Neuronal stem cell (in vitro differentiated cells): ENCODE results near the gene DUSP28.

Experiments used
- DNase-seq: peaks from one replicate; pipeline ENCODE4 v3.0.0-alpha.2; 2013; ENCODE audit warnings: low spot score
- H2AFZ ChIP-seq: one replicate; pipeline ENCODE4 v1.6.1; 2013; ENCODE audit warnings: mild to moderate bottlenecking, low read length, inconsistent platforms
- H2AK5ac ChIP-seq: 2 replicates; pipeline ENCODE4 v1.6.1; 2013; ENCODE audit warnings: low read depth, mild to moderate bottlenecking, inconsistent platforms, low read length, moderate library complexity, mixed read lengths
- H2BK120ac ChIP-seq: 2 replicates; pipeline ENCODE4 v1.6.1; 2013; ENCODE audit warnings: low read depth, mild to moderate bottlenecking, inconsistent platforms, low read length, moderate library complexity, mixed read lengths
- H2BK12ac ChIP-seq: one replicate; pipeline ENCODE4 v1.6.1; 2013; ENCODE audit warnings: low read length, inconsistent platforms
- H2BK15ac ChIP-seq: 2 replicates; pipeline ENCODE4 v1.6.1; 2013; ENCODE audit warnings: mild to moderate bottlenecking, low read length, inconsistent platforms, mixed read lengths
- H2BK5ac ChIP-seq: one replicate; pipeline ENCODE4 v1.6.1; 2013; ENCODE audit warnings: inconsistent platforms, mild to moderate bottlenecking, low read length, moderate library complexity
- H3K14ac ChIP-seq: one replicate; pipeline ENCODE4 v1.6.1; 2013; ENCODE audit warnings: low read length, inconsistent platforms
- H3K18ac ChIP-seq: 2 replicates; pipeline ENCODE4 v1.6.1; 2013; ENCODE audit warnings: low read length, inconsistent platforms
- H3K23ac ChIP-seq: 2 replicates; pipeline ENCODE4 v1.6.1; 2013; ENCODE audit warnings: low read depth, mild to moderate bottlenecking, mixed read lengths, low read length, inconsistent platforms; ENCODE audit not compliant: poor library complexity
- H3K27ac ChIP-seq: replicated peaks from 3 replicates; pipeline ENCODE4 v1.5.1; 2013; ENCODE audit warnings: low read length, inconsistent platforms
- H3K27me3 ChIP-seq, 3 experiments: 2 replicates each; pipeline ENCODE4 v1.6.1; 2013; ENCODE audit warnings: low read length in 3 of 3, mild to moderate bottlenecking in 2 of 3, inconsistent platforms in 1 of 3, low read depth in 1 of 3, mixed read lengths in 1 of 3, moderate library complexity in 1 of 3; ENCODE audit not compliant: control insufficient read depth in 3 of 3, insufficient read depth in 3 of 3
- H3K36me3 ChIP-seq, 2 donors: replicated peaks in 1 of 2; 2 replicates each; pipeline ENCODE4 v1.6.1; 2013; ENCODE audit warnings: low read length in 2 of 2; ENCODE audit not compliant: control insufficient read depth in 2 of 2, insufficient read depth in 2 of 2
- H3K4ac ChIP-seq: 2 replicates; pipeline ENCODE4 v1.6.1; 2013; ENCODE audit warnings: inconsistent platforms, mild to moderate bottlenecking, low read length, moderate library complexity
- H3K4me1 ChIP-seq, 2 donors: 1 replicate in 1 of 2; 2 replicates in 1 of 2; pipeline ENCODE4 v1.6.1; 2013; ENCODE audit warnings: low read length in 2 of 2, low read depth in 1 of 2; ENCODE audit not compliant: control insufficient read depth in 2 of 2, insufficient read depth in 1 of 2
- H3K4me2 ChIP-seq: one replicate; pipeline ENCODE4 v1.6.1; 2013; ENCODE audit warnings: mild to moderate bottlenecking, low read length, inconsistent platforms; ENCODE audit not compliant: insufficient read depth, poor library complexity, severe bottlenecking
- H3K4me3 ChIP-seq, 2 donors: 2 replicates each; pipeline ENCODE4 v1.5.1; 2013; ENCODE audit warnings: low read length in 2 of 2, mild to moderate bottlenecking in 2 of 2, inconsistent platforms in 1 of 2, moderate library complexity in 1 of 2
- H3K79me1 ChIP-seq: one replicate; pipeline ENCODE4 v1.6.1; 2013; ENCODE audit warnings: low read depth, mild to moderate bottlenecking, inconsistent platforms, low read length, moderate library complexity
- H3K9ac ChIP-seq: one replicate; pipeline ENCODE4 v1.6.1; 2013; ENCODE audit warnings: mild to moderate bottlenecking, low read depth, low read length, inconsistent platforms; ENCODE audit not compliant: poor library complexity
- H3K9me3 ChIP-seq, 2 donors: replicated peaks in 1 of 2; 2 replicates each; pipeline versions ENCODE3 to v1.6.1; 2013; ENCODE audit warnings: low read length in 2 of 2, mild to moderate bottlenecking in 2 of 2, inconsistent platforms in 1 of 2, low read depth in 1 of 2, mixed read lengths in 1 of 2, moderate library complexity in 1 of 2; ENCODE audit not compliant: control insufficient read depth in 2 of 2, insufficient read depth in 1 of 2
- H4K8ac ChIP-seq: one replicate; pipeline ENCODE4 v1.6.1; 2013; ENCODE audit warnings: low read depth, mild to moderate bottlenecking, inconsistent platforms, low read length, moderate library complexity
- H4K91ac ChIP-seq: one replicate; pipeline ENCODE4 v1.6.1; 2013; ENCODE audit warnings: low read length, low read depth, mild to moderate bottlenecking, inconsistent platforms; ENCODE audit not compliant: poor library complexity
- WGBS, 2 donors: extraction: QIAGEN DNeasy Blood & Tissue Kit; methylation state at CpG; one replicate each; pipeline ENCODE4 v1.1.7; 2013; ENCODE audit warnings: missing lambda C conversion rate in 2 of 2, mixed read lengths in 1 of 2; ENCODE audit not compliant: insufficient read length in 2 of 2, insufficient replicate concordance in 1 of 2; ENCODE audit errors: extremely low coverage in 2 of 2; 5-methylcytosine and 5-hydroxymethylcytosine counted together

The DUSP28 gene

GRCh38 chr2:240566203-240567136 lies 6.3 kb downstream of the DUSP28 start:
- peak overlapping the region; percentile 87 for H2BK5ac ChIP-seq
- H3K36me3 ChIP-seq, result peaks cover 0 to 8% of the 10 kb centered on the region in 2 donors
- peaks cover 25 to 28% of the 10 kb centered on the region in 2 donors for H3K4me1 ChIP-seq
- H3K79me1 ChIP-seq, result peaks cover 2% of the 10 kb centered on the region
- H3K4me3 ChIP-seq, result peak overlapping the region; percentile 4 to 57
- peak overlapping the region; percentile 94 for H2BK12ac ChIP-seq
- H4K91ac ChIP-seq, result peak overlapping the region; percentile 53
- H2AFZ ChIP-seq, result peak overlapping the region; percentile 92
- H3K4me2 ChIP-seq, result peak overlapping the region; percentile 52
- peak overlapping the region; percentile 98 for H2AK5ac ChIP-seq
- peak overlapping the region; percentile 97 for H2BK15ac ChIP-seq
- H3K18ac ChIP-seq, result peak overlapping the region; percentile 96
- peak overlapping the region; percentile 4 for H3K14ac ChIP-seq
- no peak overlapping the region for H3K27ac ChIP-seq
- peak overlapping the region; percentile 96 for H3K4ac ChIP-seq
- no CpG with 5 or more reads among the region's 53 CpGs for WGBS, 2 donors
- H4K8ac ChIP-seq, result no peak overlapping the region
- H3K9me3 ChIP-seq, result peaks cover 0 to 4% of the 10 kb centered on the region in 2 donors
- H3K27me3 ChIP-seq, result peaks cover 0 to 32% (median 16%) of the 10 kb centered on the region in 3 experiments
- peak overlapping the region; percentile 72 for H3K9ac ChIP-seq
- H2BK120ac ChIP-seq, result peak overlapping the region; percentile 74
- H3K23ac ChIP-seq, result peak overlapping the region; percentile 93
- peak; percentile 73 for DNase-seq

- H2AK5ac ChIP-seq, result peak overlapping the region; percentile 98
- H3K4ac ChIP-seq, result peak overlapping the region; percentile 53
- H3K27ac ChIP-seq, result no peak overlapping the region
- peak overlapping the region; percentile 57 to 78 for H3K4me3 ChIP-seq
- H4K91ac ChIP-seq, result no peak overlapping the region
- no CpG with 5 or more reads among the region's 26 CpGs for WGBS, 2 donors
- peaks cover 0 to 4% of the 10 kb centered on the region in 2 donors for H3K9me3 ChIP-seq
- peak overlapping the region; percentile 93 for H3K23ac ChIP-seq
- peak overlapping the region; percentile 66 for H3K4me2 ChIP-seq
- peak overlapping the region; percentile 71 for H3K14ac ChIP-seq
- peak overlapping the region; percentile 87 for H2BK5ac ChIP-seq
- H3K18ac ChIP-seq, result peak overlapping the region; percentile 96
- peaks cover 0 to 32% (median 16%) of the 10 kb centered on the region in 3 experiments for H3K27me3 ChIP-seq
- peak overlapping the region; percentile 74 for H2BK120ac ChIP-seq
- peak overlapping the region; percentile 97 for H2AFZ ChIP-seq
- H3K9ac ChIP-seq, result peak overlapping the region; percentile 88
- peaks cover 2% of the 10 kb centered on the region for H3K79me1 ChIP-seq
- H2BK12ac ChIP-seq, result peak overlapping the region; percentile 94
- no peak overlapping the region for H4K8ac ChIP-seq
- no peak for DNase-seq
- peak overlapping the region; percentile 97 for H2BK15ac ChIP-seq
- peaks cover 25% of the 10 kb centered on the region in 2 donors for H3K4me1 ChIP-seq
- peaks cover 0 to 11% of the 10 kb centered on the region in 2 donors for H3K36me3 ChIP-seq
Observed at GRCh38 chr2:240567137-240567871, 7.1 kb downstream of the DUSP28 start.

- no CpG with 5 or more reads among the region's 106 CpGs for WGBS, 2 donors
- Histone ChIP-seq H3K27ac (no peak within 1 kb of the TSS), H3K18ac (peak within 1 kb of the TSS; percentile 91), H2BK15ac (peak within 1 kb of the TSS; percentile 97), H2AK5ac (peak within 1 kb of the TSS; percentile 98), H3K9ac (peak within 1 kb of the TSS; percentile 92), H2BK12ac (peak within 1 kb of the TSS; percentile 94), H3K23ac (peak within 1 kb of the TSS; percentile 93), H3K36me3 (peaks cover 0 to 4% of the 10 kb centered on the region in 2 donors), H4K8ac (peak within 1 kb of the TSS; percentile 43), H3K4ac (peak within 1 kb of the TSS; percentile 53), H3K9me3 (peaks cover 0 to 4% of the 10 kb centered on the region in 2 donors), H3K4me1 (peaks cover 25% of the 10 kb centered on the region in 2 donors), H3K4me2 (peak within 1 kb of the TSS; percentile 94), H3K79me1 (peaks cover 2% of the 10 kb centered on the region), H3K27me3 (peaks cover 0 to 32% (median 16%) of the 10 kb centered on the region in 3 experiments), H3K4me3 (peak within 1 kb of the TSS; percentile 57 to 90), H3K14ac (peak within 1 kb of the TSS; percentile 71), H2AFZ (peak within 1 kb of the TSS; percentile 97), H4K91ac (peak within 1 kb of the TSS; percentile 5), H2BK5ac (peak within 1 kb of the TSS; percentile 39), H2BK120ac (peak within 1 kb of the TSS; percentile 74)
- DNase-seq, result no peak
Observed at GRCh38 chr2:240567872-240568677, 7.9 kb downstream of the DUSP28 start, which contains the start of gene RNPEPL1. RNPEPL1 (plus strand) TSS chr2:240568484; CDS start chr2:240568587, 103 bp downstream.
